ENCODE data around the gene ACAD11.
"Not testable (repeated sequence)": the region's sequence is repeated elsewhere in the genome, so short reads cannot be mapped to it uniquely, and the experiment has no call there.

The ACAD11 gene

GRCh38 chr3:132650153-132650552, 9.5 kb downstream of the ACAD11 start:
- DNase-seq, result no peak

- DNase-seq, result no peak
Observed at GRCh38 chr3:132645058-132645457, 14.6 kb downstream of the ACAD11 start.

GRCh38 chr3:132643366-132643765, 16.2 kb downstream of the ACAD11 start:
- DNase-seq, result no peak

GRCh38 chr3:132642539-132642847, 17.1 kb downstream of the ACAD11 start:
- DNase-seq, result no peak

GRCh38 chr3:132641837-132642538, 17.6 kb downstream of the ACAD11 start:
- no peak for DNase-seq

- not testable (repeated sequence) for DNase-seq
Observed at GRCh38 chr3:132641427-132641826, 18.2 kb downstream of the ACAD11 start.

- DNase-seq, result no peak
Observed at GRCh38 chr3:132638706-132639105, 20.9 kb downstream of the ACAD11 start.

GRCh38 chr3:132637590-132637989, 22.0 kb downstream of the ACAD11 start:
- DNase-seq, result no peak

GRCh38 chr3:132635052-132635451, 24.6 kb downstream of the ACAD11 start:
- DNase-seq, result no peak

- DNase-seq, result no peak
Observed at GRCh38 chr3:132630612-132631011, 29.0 kb downstream of the ACAD11 start.

GRCh38 chr3:132629928-132630327, 29.7 kb downstream of the ACAD11 start:
- no peak for DNase-seq

GRCh38 chr3:132628157-132628556, 31.5 kb downstream of the ACAD11 start:
- no peak for DNase-seq

- DNase-seq, result no peak
Observed at GRCh38 chr3:132626955-132627354, 32.7 kb downstream of the ACAD11 start.

- no peak for DNase-seq
Observed at GRCh38 chr3:132625613-132626012, 34.0 kb downstream of the ACAD11 start.

GRCh38 chr3:132624790-132625189, 34.8 kb downstream of the ACAD11 start:
- no peak for DNase-seq

GRCh38 chr3:132623646-132624045, 36.0 kb downstream of the ACAD11 start:
- no peak for DNase-seq

- DNase-seq, result no peak
Observed at GRCh38 chr3:132622761-132623160, 36.8 kb downstream of the ACAD11 start.

GRCh38 chr3:132622148-132622547, 37.5 kb downstream of the ACAD11 start:
- DNase-seq, result no peak

- no peak for DNase-seq
Observed at GRCh38 chr3:132616780-132617179, 42.8 kb downstream of the ACAD11 start.

- DNase-seq, result no peak
Observed at GRCh38 chr3:132615881-132616280, 43.7 kb downstream of the ACAD11 start.

GRCh38 chr3:132615301-132615700, 44.3 kb downstream of the ACAD11 start:
- not testable (repeated sequence) for DNase-seq

GRCh38 chr3:132606620-132607019, 53.0 kb downstream of the ACAD11 start:
- DNase-seq, result not testable (repeated sequence)

GRCh38 chr3:132606085-132606484, 53.5 kb downstream of the ACAD11 start:
- DNase-seq, result no peak

- DNase-seq, result no peak
Observed at GRCh38 chr3:132605374-132605792, 54.2 kb downstream of the ACAD11 start.

- not testable (repeated sequence) for DNase-seq
Observed at GRCh38 chr3:132600614-132601013, 59.0 kb downstream of the ACAD11 start.

Measured in activated CD4-positive, alpha-beta T cell treated with anti-CD3 and anti-CD28 coated beads for 1 hour (primary cell).